HG03439 (cell line): Measurements from ENCODE around the gene ARHGAP6.

Experiments
- ATAC-seq: cut with Tn5 transposase; IDR thresholded peaks from one replicate; pipeline ENCODE4 v1.9.1; 2021; ENCODE audit warnings: mild to moderate bottlenecking, moderate library complexity; ENCODE audit not compliant: unreplicated experiment

Gene ARHGAP6

DNA sequence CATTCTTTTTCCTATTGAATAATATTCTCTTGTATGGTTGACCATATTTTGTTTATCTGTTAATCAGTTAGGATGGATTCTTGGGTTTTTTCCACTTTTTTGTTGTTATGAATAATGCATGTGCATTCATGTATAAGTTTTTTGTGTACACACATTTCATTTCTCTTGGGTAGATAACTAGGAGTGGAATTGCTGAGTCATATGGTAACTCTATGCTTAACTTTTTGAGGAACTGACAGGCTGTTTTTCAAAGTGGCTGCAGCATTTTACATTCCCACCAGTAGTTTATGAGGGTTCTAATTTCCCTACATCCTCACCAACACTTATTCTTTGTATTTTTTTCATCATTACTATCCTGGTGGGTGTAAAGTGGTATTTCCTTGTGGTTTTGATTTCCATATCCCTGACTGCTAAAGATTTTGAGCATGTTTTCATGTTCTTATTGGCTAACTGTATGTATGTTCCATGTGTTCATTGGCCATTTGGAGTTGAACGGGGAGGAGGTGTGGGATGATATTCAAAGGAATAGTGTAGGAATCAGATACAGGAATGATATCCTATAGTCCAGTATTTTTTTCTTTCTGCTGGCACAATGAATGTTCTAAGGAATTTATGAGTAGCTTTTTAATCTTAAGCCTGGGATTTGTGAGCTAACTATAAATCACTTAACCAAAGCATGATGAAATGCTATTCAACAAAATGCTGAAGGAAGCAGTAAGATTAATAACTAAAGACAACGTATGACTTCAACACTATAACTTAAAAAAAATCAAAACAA lies 258.2 kb downstream of the ARHGAP6 start:
- no peak for ATAC-seq

GRCh38 chrX:11406109-11406765 lies 259.5 kb downstream of the ARHGAP6 start:
- ATAC-seq: no peak

GRCh38 chrX:11403631-11404030 lies 262.1 kb downstream of the ARHGAP6 start:
- ATAC-seq: no peak

DNA sequence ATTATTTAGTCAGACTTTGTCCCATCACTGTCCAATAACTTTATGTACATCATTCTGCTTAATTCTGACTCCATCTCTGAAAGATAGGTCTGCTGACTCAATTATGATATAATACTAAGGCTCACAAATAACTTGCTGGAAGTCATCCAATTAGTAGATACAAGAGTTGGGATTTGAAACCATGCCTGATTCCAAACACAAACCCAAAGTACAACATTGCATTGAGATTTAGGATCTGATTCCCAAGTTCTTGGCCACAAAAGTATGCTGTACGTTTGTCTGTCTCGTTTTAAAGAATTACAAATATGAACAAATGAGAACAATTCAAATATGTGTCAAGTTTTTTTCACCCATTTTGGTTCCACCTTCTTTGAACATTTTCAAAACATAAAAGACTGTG lies 263.8 kb downstream of the ARHGAP6 start:
- no peak for ATAC-seq

DNA sequence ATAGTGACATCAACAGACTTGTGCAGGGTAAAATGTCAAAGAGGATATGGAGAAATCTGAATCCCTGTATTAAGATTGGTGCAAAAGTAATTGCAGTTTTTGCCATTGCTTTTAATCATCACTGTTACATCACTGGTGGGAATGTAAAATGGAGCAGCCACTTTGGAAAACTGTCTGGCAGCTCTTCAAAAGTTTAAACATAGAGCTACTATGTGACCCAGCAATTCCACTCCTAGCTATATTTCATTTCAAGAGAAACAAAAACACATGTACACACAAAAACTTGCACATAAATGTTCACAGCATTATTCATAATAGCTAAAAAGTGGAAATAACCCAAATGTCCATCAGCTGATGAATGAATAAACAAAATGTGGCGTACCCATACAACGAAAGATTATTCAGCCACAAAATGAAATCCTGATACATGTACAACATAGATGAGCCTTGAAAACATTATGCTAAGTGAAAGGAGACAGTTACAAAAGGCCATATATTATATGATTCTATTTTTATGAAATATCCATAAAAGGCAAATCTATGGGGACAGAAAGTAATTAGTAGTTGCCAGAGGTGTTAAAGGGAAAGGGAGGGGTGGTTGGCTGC lies 266.1 kb downstream of the ARHGAP6 start:
- no peak for ATAC-seq

DNA sequence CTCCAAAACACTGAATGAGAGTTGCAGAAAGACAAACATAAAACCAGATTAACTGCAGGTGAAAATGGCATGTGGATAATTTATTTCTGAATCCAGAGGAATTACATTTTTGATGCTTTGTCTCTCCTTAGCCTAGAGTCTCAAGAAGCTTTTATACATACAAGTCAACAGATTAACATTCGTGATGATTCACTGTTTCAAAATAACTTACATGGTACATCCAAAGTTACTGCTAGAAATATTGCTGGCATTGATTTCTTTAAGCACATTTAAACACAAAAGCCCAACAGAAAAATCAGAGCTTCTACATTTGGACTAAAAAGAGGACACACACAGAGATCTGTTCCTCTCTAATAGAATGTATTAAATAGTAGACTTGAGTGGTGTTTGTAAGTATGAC lies 266.9 kb downstream of the ARHGAP6 start:
- ATAC-seq: no peak

GRCh38 chrX:11398139-11398538 lies 267.6 kb downstream of the ARHGAP6 start:
- ATAC-seq: no peak

GRCh38 chrX:11397680-11398079 lies 268.0 kb downstream of the ARHGAP6 start:
- ATAC-seq: no peak

DNA sequence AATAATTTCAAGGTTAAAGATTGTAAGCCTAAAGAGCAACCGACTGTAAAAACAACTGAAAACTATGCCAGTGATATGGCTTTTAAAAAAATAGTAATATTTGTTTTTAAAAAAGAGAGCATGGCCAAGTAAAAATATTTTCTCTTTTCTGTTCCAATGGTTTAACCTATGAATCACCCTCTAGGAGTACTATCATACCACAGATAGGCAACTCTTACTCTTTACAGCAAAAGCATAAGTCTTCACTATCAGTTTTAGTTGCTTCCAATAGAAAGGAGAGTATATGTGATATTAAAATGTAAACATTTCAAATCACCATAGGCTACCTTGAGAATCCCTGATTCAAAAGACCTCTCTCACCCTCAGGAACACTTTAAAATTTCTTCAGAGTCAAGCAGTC lies 269.9 kb downstream of the ARHGAP6 start:
- no peak for ATAC-seq

GRCh38 chrX:11393949-11394654 lies 271.6 kb downstream of the ARHGAP6 start:
- ATAC-seq: no peak

- no peak for ATAC-seq
Observed at GRCh38 chrX:11386812-11387211, 278.9 kb downstream of the ARHGAP6 start.

- ATAC-seq: no peak
Observed at GRCh38 chrX:11386001-11386523, 279.7 kb downstream of the ARHGAP6 start.

DNA sequence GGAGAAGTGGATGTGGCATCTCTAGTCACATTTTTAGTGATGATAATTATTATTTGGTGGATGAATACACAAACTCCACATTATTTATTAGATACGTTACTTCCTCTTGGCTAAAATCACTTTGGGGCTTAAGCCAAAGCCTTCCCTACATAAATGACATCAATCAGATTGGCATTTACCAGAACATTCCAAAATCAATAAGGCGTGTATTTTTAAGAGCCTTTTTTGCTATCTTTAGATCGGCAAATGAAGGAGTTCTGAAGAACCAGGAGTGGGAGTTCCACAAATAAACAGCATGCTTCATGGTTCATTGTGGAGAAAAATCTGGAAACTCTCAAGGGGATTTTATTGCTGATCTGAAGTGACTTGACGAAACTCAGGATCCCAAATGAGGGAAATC lies 282.8 kb downstream of the ARHGAP6 start:
- ATAC-seq: no peak

DNA sequence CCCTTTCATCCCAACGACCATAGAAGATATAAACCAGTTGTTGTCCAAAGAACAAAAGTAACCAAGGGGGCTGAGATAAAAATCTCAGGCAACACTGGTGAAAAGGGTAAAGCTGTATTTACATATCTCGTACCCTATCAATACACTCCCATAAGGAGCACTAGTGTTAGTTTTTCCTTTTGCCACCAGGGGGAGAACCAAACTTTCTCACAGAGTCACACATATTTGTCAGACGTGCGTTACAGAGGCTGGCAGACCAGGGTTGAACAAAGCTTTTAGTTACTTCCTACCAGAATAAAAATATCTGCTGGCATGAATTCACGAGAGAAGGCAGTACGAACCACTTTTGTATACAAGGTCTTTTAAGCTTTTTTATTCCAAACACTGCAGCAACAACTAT lies 284.3 kb downstream of the ARHGAP6 start:
- ATAC-seq: peak; percentile 71

GRCh38 chrX:11380187-11380844 lies 285.4 kb downstream of the ARHGAP6 start:
- no peak for ATAC-seq

- ATAC-seq: no peak
Observed at GRCh38 chrX:11376163-11376562, 289.6 kb downstream of the ARHGAP6 start.

- no peak for ATAC-seq
Observed at GRCh38 chrX:11375614-11376119, 290.1 kb downstream of the ARHGAP6 start.

- no peak for ATAC-seq
Observed at GRCh38 chrX:11374570-11374969, 291.1 kb downstream of the ARHGAP6 start.

GRCh38 chrX:11371106-11371505 lies 294.6 kb downstream of the ARHGAP6 start:
- no peak for ATAC-seq

DNA sequence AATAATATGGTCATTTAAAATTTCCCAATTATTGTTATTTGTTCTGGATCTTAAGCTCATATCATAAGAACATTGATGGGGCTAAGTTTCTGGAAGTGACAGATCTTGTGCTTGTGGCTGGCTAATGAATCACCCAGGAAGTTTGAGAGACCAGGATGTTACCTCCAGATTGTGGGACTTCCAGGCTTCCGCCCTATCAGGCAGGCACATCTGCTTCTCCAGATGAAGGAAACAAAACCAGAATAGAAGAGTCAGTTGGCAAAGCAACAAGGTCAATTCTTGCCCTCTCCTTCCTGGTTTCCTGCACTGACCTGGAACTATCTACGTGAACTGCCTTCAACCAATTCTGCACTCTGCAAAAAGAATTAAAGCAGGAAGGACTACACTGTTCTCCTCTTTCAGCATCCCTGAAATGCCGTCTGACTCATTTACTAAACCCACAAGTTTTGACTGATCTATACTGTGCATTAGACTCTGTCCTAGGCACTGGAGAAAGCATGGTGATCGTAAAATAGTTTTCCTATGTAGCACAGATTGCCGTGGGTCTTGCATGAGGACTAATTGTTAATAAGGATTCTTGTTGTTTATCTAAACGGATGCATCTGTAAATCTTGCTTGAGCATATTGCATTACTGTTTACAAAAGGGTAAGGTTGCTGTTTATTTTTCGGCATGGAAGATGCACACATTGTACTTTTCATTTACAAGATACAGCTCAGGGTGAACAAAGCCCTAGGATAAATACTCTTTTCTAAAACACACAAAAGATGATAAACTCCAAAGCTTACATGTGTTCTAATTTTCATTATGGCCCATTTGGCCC lies 297.9 kb downstream of the ARHGAP6 start:
- no peak for ATAC-seq
